Neural cell (in vitro differentiated cells): ENCODE results near the gene FAM20C. TPM values are rescaled to one million over a fixed set of nuclear protein-coding genes. Genes with fewer than 3 reads are reported as not detected.

Experiments used
- H2AFZ ChIP-seq: fragments of 200-600, 300-800 bp; sonication (generic), shearing (Covaris generic); 2 replicates; pipeline ENCODE4 v1.6.0; 2014; ENCODE audit warnings: low read depth, mild to moderate bottlenecking, antibody characterized with exemption, low read length, moderate library complexity
- H3F3A ChIP-seq: fragments of 200-600 bp; shearing (Covaris generic); 2 replicates; pipeline ENCODE4 v1.6.1; 2016; ENCODE audit warnings: mild to moderate bottlenecking, moderate library complexity, mixed read lengths, antibody characterized with exemption, low read length; ENCODE audit not compliant: insufficient read depth, poor library complexity, severe bottlenecking
- H3K27ac ChIP-seq: fragments of 200-600, 300-800 bp; sonication (generic), shearing (Covaris generic); 2 replicates; pipeline ENCODE4 v1.5.1; 2014; ENCODE audit warnings: mild to moderate bottlenecking, low read length, moderate library complexity
- H3K27me3 ChIP-seq: fragments of 300-800, 200-600 bp; sonication (generic), shearing (Covaris generic); 2 replicates; pipeline ENCODE4 v1.6.0; 2014; ENCODE audit warnings: mild to moderate bottlenecking, low read depth, low read length, moderate library complexity; ENCODE audit not compliant: insufficient read depth
- H3K36me3 ChIP-seq: fragments of 300-800, 200-600 bp; sonication (generic), shearing (Covaris generic); 2 replicates; pipeline ENCODE4 v1.5.1; 2014; ENCODE audit warnings: mild to moderate bottlenecking, antibody characterized with exemption, low read length, moderate library complexity; ENCODE audit not compliant: insufficient read depth
- H3K4me2 ChIP-seq: fragments of 300-800, 200-600 bp; sonication (generic), shearing (Covaris generic); 2 replicates; pipeline ENCODE4 v1.6.0; 2014; ENCODE audit warnings: mild to moderate bottlenecking, low read length
- H3K4me3 ChIP-seq: fragments of 300-800, 200-600 bp; sonication (generic), shearing (Covaris generic); 2 replicates; pipeline ENCODE4 v1.5.1; 2014; ENCODE audit warnings: mild to moderate bottlenecking, low read length, moderate library complexity
- H3K79me2 ChIP-seq: fragments of 200-600 bp; shearing (Covaris generic); replicated peaks from 2 replicates; pipeline ENCODE4 v1.6.0; 2014; ENCODE audit warnings: mild to moderate bottlenecking, low read length, moderate library complexity; ENCODE audit not compliant: insufficient read depth
- H3K9ac ChIP-seq: fragments of 300-800, 200-600 bp; sonication (generic), shearing (Covaris generic); 2 replicates; pipeline ENCODE4 v1.6.1; 2016; ENCODE audit warnings: mild to moderate bottlenecking, low read length, mixed read lengths
- H3K9me2 ChIP-seq: fragments of 200-600 bp; shearing (Covaris generic); 2 replicates; pipeline ENCODE4 v1.6.1; 2016; ENCODE audit warnings: mild to moderate bottlenecking, low read length, mixed read lengths; ENCODE audit not compliant: insufficient read depth
- H3K9me3 ChIP-seq: fragments of 200-600, 300-800 bp; sonication (generic), shearing (Covaris generic); 2 replicates; pipeline ENCODE4 v1.6.1; 2016; ENCODE audit warnings: mild to moderate bottlenecking, mixed run types, low read length, moderate library complexity, mixed read lengths
- H4K20me1 ChIP-seq: fragments of 200-600 bp; shearing (Covaris generic); 2 replicates; pipeline ENCODE4 v1.6.1; 2016; ENCODE audit warnings: mild to moderate bottlenecking, mixed run types; ENCODE audit not compliant: insufficient read depth
- CTCF ChIP-seq: fragments of 450-650 bp; IDR thresholded peaks from 2 replicates; pipeline ENCODE4 v1.5.1; 2014; ENCODE audit warnings: antibody characterized with exemption, mild to moderate bottlenecking, moderate library complexity; ENCODE audit not compliant: poor library complexity, severe bottlenecking
- EZH2 ChIP-seq: fragments of 200-600, 300-800 bp; shearing (Covaris generic), sonication (generic); IDR thresholded peaks from 2 replicates; pipeline ENCODE4 v1.6.1; 2014; ENCODE audit warnings: antibody characterized with exemption, low read length, borderline replicate concordance, mild to moderate bottlenecking; ENCODE audit not compliant: insufficient read depth, poor library complexity, severe bottlenecking
- MXI1 ChIP-seq: fragments of 450-650 bp; conservative IDR thresholded peaks from 2 replicates; pipeline ENCODE4 v1.6.1; 2014; ENCODE audit warnings: antibody characterized with exemption, mild to moderate bottlenecking; ENCODE audit not compliant: poor library complexity, severe bottlenecking
- POLR2AphosphoS5 ChIP-seq: IDR thresholded peaks from 2 replicates; pipeline ENCODE4 v1.6.1; 2012
- RAD21 ChIP-seq: fragments of 450-650 bp; conservative IDR thresholded peaks from 2 replicates; pipeline ENCODE4 v1.6.1; 2014; ENCODE audit warnings: antibody characterized with exemption, mild to moderate bottlenecking, moderate library complexity
- REST ChIP-seq: IDR thresholded peaks from 2 replicates; pipeline ENCODE4 v1.6.1; 2012; ENCODE audit warnings: borderline replicate concordance
- SMC3 ChIP-seq: fragments of 450-650 bp; conservative IDR thresholded peaks from 2 replicates; pipeline ENCODE4 v1.6.1; 2014; ENCODE audit warnings: antibody characterized with exemption, mild to moderate bottlenecking, moderate library complexity; ENCODE audit not compliant: poor library complexity
- TAF1 ChIP-seq: IDR thresholded peaks from 2 replicates; pipeline ENCODE4 v1.6.1; 2012; ENCODE audit warnings: low read depth
- polyA plus RNA-seq: library from polyadenylated mRNA; depleted of rRNA; stranded (reverse); fragments of >200 nt; gene quantifications from 2 replicates; pipeline ENCODE4 v1.2.3, GENCODE V29; 2014

FAM20C gene
- polyA plus RNA-seq, 1 donor from 2014 or later = 22.7 TPM

- H4K20me1 ChIP-seq = no peaks in the 10 kb centered on the region
- H3K79me2 ChIP-seq = no peaks in the 10 kb centered on the region
- no peaks in the 10 kb centered on the region for H3K27me3 ChIP-seq
- H3K4me3 ChIP-seq = no peak overlapping the region
- H2AFZ ChIP-seq = no peak overlapping the region
- H3F3A ChIP-seq = no peaks in the 10 kb centered on the region
- TF ChIP-seq REST (no peak), SMC3 (no peak), CTCF (no peak), TAF1 (no peak), RAD21 (no peak), POLR2AphosphoS5 (no peak), MXI1 (no peak)
- no peak overlapping the region for H3K27ac ChIP-seq
- H3K4me2 ChIP-seq = no peak overlapping the region
- no peaks in the 10 kb centered on the region for H3K36me3 ChIP-seq
- H3K9ac ChIP-seq = no peak overlapping the region
- H3K9me3 ChIP-seq = no peaks in the 10 kb centered on the region
- H3K9me2 ChIP-seq = no peaks in the 10 kb centered on the region
Observed at GRCh38 chr7:305410-306151, 113.2 kb downstream of the FAM20C start.

- Histone ChIP-seq H3K36me3 (no peaks in the 10 kb centered on the region), H3F3A (no peaks in the 10 kb centered on the region), H3K9me2 (no peaks in the 10 kb centered on the region), H3K4me2 (no peak overlapping the region), H3K4me3 (no peak overlapping the region), H3K79me2 (no peaks in the 10 kb centered on the region), H2AFZ (no peak overlapping the region), H3K27ac (no peak overlapping the region), H4K20me1 (no peaks in the 10 kb centered on the region), H3K9ac (no peak overlapping the region), H3K9me3 (no peaks in the 10 kb centered on the region), H3K27me3 (no peaks in the 10 kb centered on the region)
- TF ChIP-seq RAD21 = no peak
- no peak for TF ChIP-seq SMC3
- no peak for TF ChIP-seq MXI1
- TF ChIP-seq TAF1 = no peak
Observed at GRCh38 chr7:307970-308369, 115.6 kb downstream of the FAM20C start.

GRCh38 chr7:309586-310228, 117.3 kb downstream of the FAM20C start:
- Histone ChIP-seq H3F3A (no peaks in the 10 kb centered on the region), H3K36me3 (no peaks in the 10 kb centered on the region), H3K9ac (no peak overlapping the region), H4K20me1 (no peaks in the 10 kb centered on the region), H3K9me3 (no peaks in the 10 kb centered on the region), H2AFZ (no peak overlapping the region), H3K79me2 (no peaks in the 10 kb centered on the region), H3K4me2 (no peak overlapping the region), H3K4me3 (no peak overlapping the region), H3K27ac (no peak overlapping the region), H3K27me3 (no peaks in the 10 kb centered on the region), H3K9me2 (no peaks in the 10 kb centered on the region)
- TF ChIP-seq TAF1 = no peak
- no peak for TF ChIP-seq EZH2
- TF ChIP-seq POLR2AphosphoS5 = no peak
- no peak for TF ChIP-seq SMC3
